ENCODE measurements around the gene WASF3. TPM values are rescaled to one million over a fixed set of nuclear protein-coding genes. Genes with fewer than 3 reads are reported as not detected.

Gene WASF3
- total RNA-seq, 1 experiment from 2014 or later, result not detected

DNA sequence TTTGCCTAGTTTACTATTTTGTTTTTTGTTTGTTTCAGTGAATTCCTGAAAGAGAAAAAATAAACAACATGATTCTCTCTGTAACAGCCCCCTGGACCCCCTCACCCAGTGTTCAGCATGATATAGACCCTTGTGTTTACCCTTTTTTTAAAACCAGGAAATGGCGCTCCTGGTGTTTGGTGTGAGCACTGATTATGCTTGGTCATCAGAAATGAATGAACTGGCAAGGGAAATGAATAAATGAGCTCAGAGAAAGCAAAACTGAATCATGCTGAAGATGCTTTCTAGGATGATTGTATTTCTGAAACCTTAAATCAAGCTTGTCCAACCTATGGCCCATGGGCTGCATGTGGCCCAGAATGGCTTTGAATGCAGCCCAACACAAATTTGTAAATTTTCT, 22.1 kb downstream of the WASF3 start:
- no peak for DNase-seq (ENCODE audit: low read depth)
- in situ Hi-C loops (cut with HindIII; ENCODE audit: low pct_unique_long_range_greater_than_20kb, low sequenced_read_pairs), result no loop called here

DNA sequence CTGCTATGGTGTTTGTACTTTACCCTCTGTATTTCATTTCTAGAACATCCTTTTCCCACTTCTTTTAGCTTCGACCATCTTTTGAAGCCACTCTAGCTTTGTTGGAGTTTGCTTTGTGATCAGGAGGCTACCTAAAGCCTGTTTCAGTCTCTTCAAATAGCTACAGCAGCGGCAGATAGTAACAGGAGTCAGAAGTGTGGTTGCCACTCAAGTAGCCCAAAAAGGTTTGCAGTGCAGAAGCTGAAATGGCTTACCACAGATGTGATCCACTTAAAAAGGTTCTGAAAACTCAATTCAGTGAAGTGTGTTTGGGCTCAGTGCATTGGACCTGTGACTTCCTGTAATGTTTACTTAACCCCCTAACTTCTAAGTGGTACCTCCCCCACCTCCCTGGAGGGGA, 26.2 kb downstream of the WASF3 start:
- DNase-seq (ENCODE audit: low read depth), result no peak
- in situ Hi-C loops (cut with HindIII; ENCODE audit: low pct_unique_long_range_greater_than_20kb, low sequenced_read_pairs), result no loop called here

DNA sequence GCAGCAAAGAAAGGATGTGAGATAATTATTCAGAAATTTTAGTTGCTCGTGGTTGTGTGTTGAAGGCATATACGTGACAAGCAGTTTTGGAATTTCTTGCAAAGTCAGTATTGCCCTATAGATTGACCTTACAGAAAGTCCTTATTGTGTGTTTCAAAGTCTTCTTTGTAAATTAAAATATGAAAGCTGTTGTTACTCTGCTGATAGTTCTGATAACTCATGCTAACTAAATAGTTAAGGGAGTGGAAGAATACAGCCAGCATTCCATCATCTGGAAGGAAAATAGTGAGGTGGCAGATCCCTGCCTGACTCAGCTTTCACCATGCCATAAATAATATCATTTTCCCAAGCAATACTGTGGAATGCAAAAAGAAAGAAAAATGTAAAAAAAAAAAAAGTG, 27.2 kb downstream of the WASF3 start:
- no peak for DNase-seq (ENCODE audit: low read depth)
- in situ Hi-C loops (cut with HindIII; ENCODE audit: low pct_unique_long_range_greater_than_20kb, low sequenced_read_pairs), result no loop called here

DNA sequence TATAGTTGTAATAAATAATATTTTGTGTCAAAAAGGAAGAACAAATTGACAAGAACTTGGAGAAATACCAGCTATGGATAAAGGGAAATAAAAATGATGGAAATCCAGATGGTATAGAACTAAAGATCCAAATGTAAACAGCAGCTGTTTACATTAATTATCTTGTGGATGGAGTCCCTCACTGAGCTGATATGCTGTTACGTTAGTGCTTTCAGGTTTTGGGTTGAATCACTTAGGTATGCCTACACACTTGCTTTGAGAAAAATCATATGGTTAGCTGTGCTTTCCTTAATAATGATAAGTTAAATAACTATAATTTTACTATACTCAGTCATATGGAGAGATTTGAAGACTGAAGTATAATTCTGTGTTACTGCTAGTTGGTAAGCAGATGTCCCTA, 27.7 kb downstream of the WASF3 start:
- in situ Hi-C loops (cut with HindIII; ENCODE audit: low pct_unique_long_range_greater_than_20kb, low sequenced_read_pairs), result no loop called here
- DNase-seq (ENCODE audit: low read depth), result no peak

DNA sequence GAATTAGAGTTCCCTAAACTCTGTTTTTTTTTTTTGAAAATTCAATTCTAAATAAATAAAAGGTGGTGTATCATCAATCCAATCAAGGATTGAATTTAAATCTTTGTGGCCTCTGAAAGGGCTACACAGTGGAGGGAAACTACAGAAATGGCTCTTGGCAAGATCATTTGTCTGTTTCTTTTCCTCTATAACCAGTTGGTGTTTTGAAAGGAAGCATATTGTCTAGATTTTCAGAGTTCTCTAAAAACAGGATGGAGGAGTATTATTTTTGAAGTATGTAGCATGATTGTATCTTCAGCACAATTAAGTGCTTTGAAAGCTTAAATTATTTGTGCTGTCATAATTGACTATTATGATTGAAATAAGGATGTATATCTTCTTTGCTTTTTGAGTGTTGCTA, 29.8 kb downstream of the WASF3 start:
- in situ Hi-C loops (cut with HindIII; ENCODE audit: low pct_unique_long_range_greater_than_20kb, low sequenced_read_pairs), result no loop called here
- no peak for DNase-seq (ENCODE audit: low read depth)

DNA sequence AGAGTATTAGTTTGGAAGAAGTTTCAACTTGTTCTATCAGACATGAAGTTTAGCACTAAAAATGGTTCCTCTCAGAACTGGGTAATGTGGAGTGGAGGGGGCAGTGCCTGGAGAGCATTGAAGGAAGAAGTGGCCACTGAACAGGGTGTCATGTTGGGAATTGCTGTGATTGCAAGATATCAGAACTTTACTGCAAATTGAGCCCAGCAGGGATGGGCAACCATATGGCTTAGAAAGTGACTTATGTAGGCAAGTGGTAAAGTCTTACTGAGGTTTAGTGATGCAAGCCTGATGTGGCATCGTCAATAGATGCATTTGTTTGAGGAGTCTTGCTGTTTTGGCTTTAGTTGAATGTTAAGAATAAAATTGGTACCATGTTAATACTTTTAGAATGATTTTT, 31.7 kb downstream of the WASF3 start:
- in situ Hi-C loops (cut with HindIII; ENCODE audit: low pct_unique_long_range_greater_than_20kb, low sequenced_read_pairs), result no loop called here
- no peak for DNase-seq (ENCODE audit: low read depth)

DNA sequence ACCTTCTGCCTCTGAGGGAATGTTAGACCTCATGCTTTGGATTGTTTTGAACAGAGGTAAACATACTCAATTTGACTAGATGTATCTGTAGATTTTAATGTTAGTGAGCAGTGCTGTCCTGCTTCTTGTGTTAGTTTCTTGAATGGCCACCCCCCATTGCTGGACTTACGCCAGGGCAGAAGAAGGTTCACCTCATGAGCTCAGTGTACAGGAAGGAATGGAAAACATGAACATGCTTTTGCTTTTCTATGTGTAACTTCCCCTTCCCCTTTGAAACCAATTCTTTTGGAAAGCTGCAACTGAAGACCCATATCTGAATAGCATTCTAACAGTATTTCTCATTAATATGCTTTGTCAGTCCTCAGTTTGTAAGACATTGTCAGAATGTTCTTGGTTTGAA, 32.3 kb downstream of the WASF3 start:
- no peak for DNase-seq (ENCODE audit: low read depth)
- in situ Hi-C loops (cut with HindIII; ENCODE audit: low pct_unique_long_range_greater_than_20kb, low sequenced_read_pairs), result no loop called here

DNA sequence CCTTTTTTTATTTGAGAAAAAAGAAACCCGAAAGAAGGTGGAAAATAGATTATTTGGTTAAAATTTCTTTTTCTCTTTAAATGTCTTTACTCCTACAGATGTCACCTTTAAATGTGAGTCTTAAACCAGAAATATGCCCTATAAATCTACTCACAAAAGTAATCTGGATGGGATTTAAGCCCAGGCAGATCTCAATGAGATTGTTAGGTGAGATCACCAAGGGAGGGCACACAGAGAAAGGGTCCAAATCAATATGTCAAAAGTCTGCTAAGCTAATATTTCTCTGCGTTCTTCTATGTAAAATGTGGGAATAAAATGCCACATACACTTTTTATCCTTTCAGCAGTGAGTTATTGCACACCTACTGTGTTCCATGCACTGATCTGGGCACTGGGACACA, 32.9 kb downstream of the WASF3 start:
- no peak for DNase-seq (ENCODE audit: low read depth)
- in situ Hi-C loops (cut with HindIII; ENCODE audit: low pct_unique_long_range_greater_than_20kb, low sequenced_read_pairs), result no loop called here

DNA sequence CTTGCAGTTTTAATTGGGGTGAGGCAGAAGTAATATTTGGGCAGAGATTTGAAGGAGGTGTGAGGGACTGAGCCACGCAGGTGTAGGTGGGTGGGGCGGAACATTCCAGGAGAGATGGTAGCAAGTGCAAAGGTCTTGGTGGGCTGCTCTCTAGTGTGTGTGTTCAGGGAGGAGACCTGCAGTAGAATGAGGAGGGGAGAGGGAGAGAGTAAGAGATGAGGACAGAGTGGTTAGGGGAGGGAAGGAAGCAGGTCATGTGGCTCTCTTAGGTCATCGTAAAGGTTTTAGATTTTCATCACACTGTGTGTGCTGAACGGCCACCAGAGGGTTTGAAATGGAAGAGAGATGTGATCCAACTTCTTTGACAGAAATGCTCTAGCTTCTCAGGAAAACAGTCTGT, 33.5 kb downstream of the WASF3 start:
- in situ Hi-C loops (cut with HindIII; ENCODE audit: low pct_unique_long_range_greater_than_20kb, low sequenced_read_pairs), result no loop called here
- no peak for DNase-seq (ENCODE audit: low read depth)

DNA sequence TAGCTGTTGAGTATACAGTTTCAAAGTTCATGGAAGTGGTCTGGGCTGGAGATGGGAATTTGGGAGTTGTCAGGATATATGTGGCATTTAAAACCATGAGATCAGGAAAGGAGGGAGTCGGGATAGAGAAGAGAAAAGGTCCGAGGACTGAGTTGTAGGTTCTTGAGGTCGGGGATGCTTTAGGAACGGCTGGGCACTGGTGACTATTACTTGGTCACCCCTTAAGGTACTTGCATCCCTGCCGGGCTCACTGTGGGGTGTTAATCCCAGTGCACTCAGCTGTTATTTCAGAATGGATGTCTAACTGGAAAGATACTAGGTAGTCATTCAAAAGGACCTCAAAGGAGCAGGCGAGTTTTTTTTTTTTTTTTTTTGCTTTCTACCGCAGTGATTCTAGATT, 34.2 kb downstream of the WASF3 start:
- DNase-seq (ENCODE audit: low read depth), result no peak
- in situ Hi-C loops (cut with HindIII; ENCODE audit: low pct_unique_long_range_greater_than_20kb, low sequenced_read_pairs), result no loop called here

DNA sequence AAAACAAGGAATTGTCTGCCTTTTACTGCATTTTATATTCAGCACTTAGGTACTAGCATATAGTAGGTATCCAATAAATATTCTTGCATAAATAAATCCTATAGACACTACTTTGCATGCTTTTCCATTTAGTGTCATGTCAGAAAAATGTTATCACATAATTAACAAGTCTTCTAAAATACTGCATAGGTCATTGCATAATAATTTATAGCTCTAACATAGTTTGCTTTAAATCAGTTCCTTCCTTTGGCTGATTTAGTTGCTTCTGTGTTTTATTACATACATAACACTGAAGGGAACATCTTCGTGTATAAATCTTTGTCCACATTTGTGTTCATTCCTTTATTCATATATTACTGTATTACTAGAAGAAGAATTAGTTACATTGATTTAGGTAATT, 36.2 kb downstream of the WASF3 start:
- in situ Hi-C loops (cut with HindIII; ENCODE audit: low pct_unique_long_range_greater_than_20kb, low sequenced_read_pairs), result no loop called here
- DNase-seq (ENCODE audit: low read depth), result no peak

DNA sequence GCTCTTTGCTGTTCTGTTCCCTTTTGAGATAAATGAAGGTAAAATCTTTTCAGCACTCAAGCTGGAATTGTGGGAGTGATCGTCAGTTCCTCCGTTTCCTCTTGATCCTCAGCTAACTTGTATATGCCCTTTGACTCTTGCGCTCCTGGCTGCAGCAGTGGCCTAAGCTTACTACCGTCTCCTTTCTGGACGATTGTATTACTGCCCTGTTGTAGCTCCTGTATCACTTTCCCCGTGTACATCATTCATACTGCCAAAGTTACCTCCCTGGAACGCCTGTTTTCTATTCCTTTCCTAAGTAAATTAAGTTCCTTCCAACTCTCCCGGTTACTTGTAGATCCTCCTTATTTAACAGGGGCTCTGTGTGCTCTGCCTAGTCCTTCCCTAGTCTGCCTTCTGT, 36.9 kb downstream of the WASF3 start:
- in situ Hi-C loops (cut with HindIII; ENCODE audit: low pct_unique_long_range_greater_than_20kb, low sequenced_read_pairs), result no loop called here
- no peak for DNase-seq (ENCODE audit: low read depth)

DNA sequence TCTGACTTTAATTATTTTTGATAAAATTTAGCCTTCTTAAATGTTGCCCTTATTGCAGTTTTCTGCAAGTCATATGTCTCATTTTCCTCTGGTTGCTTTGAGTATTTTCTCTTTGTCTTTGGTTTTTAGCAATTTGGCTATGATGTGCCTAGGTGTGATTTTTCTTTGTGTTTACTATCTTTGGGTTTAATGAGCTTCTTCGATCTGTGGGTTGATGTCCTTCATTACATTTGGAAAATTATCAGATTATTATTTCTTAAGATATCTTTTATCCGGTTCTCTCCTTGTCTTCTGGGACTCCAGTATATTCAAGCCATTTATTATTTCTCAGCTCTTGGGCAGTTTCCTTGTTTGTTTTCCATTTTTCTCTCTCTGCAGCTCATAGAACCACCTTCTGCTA, 39.0 kb downstream of the WASF3 start:
- in situ Hi-C loops (cut with HindIII; ENCODE audit: low pct_unique_long_range_greater_than_20kb, low sequenced_read_pairs), result no loop called here
- DNase-seq (ENCODE audit: low read depth), result no peak

DNA sequence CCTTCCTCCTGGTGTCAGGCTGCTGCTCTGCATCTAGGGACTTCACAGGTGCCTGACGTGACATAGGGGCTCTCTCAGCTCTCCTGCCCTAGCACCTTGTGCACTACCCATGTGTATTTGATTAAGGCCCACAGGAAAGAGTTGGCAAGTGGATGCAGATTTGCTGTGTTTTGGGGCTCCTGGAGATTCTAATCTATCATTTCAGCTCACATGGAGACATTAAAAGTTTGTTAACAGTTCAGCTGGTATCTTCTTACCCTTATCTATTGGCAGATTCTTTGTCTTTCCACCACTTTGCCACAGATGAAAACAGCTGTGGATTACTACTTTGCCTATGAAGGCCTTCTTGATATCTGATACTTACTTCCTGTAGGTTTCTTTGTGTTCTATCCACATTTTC, 41.9 kb downstream of the WASF3 start:
- no peak for DNase-seq (ENCODE audit: low read depth)
- in situ Hi-C loops (cut with HindIII; ENCODE audit: low pct_unique_long_range_greater_than_20kb, low sequenced_read_pairs), result no loop called here

DNA sequence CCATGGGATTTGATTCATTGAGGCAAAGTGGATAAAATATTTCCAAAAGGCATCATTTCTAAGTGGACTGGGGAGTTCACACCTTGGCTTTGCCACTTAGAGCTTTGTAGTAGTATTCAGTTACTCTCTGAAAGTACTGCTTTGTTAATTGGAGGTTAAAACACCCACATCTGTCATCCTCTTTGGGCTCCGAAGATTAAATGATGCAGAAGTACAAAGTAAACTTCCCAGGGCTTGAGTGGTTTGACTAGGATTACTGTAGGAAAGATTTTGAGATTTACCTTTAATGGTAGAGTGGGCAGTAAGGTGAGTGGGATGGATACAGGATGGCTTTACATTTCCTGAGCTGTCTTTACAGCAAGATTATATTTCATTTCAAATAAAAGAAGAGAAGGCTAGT, 42.4 kb downstream of the WASF3 start:
- in situ Hi-C loops (cut with HindIII; ENCODE audit: low pct_unique_long_range_greater_than_20kb, low sequenced_read_pairs), result no loop called here
- DNase-seq (ENCODE audit: low read depth), result no peak

DNA sequence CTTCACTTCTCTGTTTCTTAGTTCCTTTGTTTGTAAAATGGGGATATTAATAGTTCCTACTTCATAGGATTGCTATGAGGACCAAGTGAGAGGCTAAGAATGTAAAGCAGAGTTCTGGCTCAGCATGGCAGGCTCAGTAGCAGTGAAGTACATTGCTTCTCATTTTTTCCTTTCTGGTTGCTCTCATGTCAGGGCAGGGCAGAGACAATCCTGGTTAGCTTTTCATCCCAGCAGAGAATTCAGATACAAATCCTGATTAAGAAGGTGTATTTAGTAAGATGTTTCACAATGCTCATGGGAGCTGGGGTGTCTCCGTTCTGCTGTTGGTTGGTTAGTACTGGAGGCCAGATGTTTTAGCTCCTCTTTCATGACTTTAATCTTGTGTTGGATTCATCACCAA, 42.9 kb downstream of the WASF3 start:
- DNase-seq (ENCODE audit: low read depth), result no peak
- in situ Hi-C loops (cut with HindIII; ENCODE audit: low pct_unique_long_range_greater_than_20kb, low sequenced_read_pairs), result no loop called here

DNA sequence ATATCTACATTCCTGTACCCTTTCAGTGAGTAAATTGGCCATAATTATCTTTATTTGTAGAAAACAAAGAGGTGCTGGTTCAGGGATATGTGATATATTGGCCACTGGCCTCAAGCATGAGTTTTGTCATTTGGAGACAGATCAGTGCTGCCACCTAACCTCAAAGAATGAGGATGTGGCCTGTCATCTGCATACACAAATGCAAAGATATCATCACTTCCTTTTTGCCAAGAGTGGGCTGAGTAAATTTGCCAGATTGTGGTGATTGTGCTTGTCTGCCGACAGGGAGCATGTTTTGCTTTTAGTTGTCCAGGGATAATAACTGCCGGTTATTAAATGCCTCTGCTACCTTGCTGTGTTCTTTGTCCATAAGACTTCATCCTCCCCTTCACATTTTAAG, 44.2 kb downstream of the WASF3 start:
- DNase-seq (ENCODE audit: low read depth), result no peak
- in situ Hi-C loops (cut with HindIII; ENCODE audit: low pct_unique_long_range_greater_than_20kb, low sequenced_read_pairs), result no loop called here

DNA sequence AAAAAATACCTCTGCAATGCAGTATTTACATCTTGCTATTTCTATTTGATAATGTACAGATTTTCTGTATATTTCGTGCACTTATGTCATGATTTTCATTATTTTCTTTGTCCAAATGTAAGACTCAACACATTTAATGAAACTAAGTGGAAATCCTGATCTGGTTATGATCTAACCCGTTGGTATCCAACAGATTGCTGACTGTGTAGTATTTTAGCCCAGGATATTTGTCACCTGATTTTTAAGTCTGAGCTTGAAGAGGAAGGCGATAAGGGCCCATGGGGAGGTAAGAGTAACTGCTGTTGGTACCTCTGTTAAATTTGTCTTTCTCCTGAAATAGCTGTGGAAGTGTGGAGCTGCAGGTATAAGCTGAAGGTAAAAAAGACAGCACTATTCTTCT, 45.3 kb downstream of the WASF3 start:
- DNase-seq (ENCODE audit: low read depth), result no peak
- in situ Hi-C loops (cut with HindIII; ENCODE audit: low pct_unique_long_range_greater_than_20kb, low sequenced_read_pairs), result no loop called here

DNA sequence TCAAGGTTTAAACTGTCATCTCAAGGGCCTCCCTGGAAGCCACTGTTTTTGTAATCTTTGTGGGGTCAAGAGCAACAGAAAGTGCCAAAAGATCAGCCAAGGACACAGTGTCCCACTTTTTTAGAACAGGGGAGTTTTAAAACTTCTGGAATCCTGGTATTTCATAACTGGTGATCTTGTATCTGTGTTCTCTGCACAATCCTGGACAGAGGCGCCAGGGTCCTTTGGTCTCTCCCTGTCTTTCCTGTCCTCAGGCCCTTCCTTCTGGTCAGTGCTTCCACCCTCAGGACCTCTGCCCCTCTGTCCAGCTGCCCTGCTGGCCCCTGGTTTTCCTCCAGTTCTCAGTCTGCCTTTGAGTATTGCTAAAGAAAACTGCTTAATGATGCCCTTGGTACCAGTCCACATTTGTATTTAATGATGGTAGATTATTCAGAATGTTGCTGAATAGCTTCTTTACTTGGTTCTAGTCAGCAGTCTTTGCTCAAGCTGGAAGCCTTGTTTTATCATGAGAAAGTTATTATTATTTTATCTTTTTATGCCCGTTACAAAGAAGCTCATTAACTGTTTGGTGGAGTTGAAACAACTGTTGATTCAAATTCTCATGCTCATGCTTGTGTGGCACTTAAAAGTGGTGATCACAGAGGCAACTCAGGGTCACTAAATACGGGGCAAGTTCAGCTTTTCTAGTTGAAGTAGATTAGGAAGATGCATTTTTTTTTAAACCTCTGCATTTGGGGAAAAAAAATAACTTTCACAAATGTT, 47.5 kb downstream of the WASF3 start:
- no peak for DNase-seq (ENCODE audit: low read depth)
- in situ Hi-C loops (cut with HindIII; ENCODE audit: low pct_unique_long_range_greater_than_20kb, low sequenced_read_pairs), result no loop called here

DNA sequence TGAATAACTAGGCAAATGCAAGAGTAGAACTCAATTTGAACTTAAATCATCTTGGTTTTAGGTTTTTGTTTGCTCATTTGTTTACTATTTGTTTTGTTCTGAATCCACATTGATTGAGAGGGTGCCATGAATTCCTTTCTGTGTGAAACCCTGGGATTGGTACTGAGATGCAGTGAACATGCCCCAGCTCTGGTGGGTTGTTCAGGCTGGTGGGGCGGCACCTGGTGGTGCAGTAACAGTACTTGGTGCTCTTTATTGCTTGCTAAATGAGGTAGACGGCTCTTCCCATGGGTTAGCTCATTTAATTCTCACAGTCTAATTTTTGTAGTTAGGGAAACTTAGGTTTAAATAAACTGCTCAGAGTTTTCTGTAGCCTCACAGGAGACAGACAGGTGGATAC, 48.4 kb downstream of the WASF3 start:
- in situ Hi-C loops (cut with HindIII; ENCODE audit: low pct_unique_long_range_greater_than_20kb, low sequenced_read_pairs), result no loop called here
- no peak for DNase-seq (ENCODE audit: low read depth)

DNA sequence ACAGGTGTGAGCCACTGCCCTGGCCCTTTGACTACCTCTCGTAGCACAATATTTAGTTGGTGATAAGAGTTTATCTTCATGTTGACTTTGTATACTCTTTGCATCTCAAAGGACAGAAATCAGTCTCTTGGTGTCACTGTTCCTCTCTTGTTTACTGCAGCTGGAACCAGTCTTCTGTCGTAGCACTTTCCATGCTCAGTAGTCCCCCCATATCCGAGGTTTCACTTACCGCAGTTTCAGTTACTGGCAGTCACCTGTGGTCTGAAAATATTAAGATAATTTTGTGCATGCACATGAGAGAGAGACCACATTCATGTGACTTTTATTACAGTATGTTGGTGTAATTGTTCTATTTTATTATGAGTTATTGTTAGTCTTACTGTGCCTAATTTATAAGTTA, 49.1 kb downstream of the WASF3 start:
- DNase-seq (ENCODE audit: low read depth), result no peak
- in situ Hi-C loops (cut with HindIII; ENCODE audit: low pct_unique_long_range_greater_than_20kb, low sequenced_read_pairs), result no loop called here
